GM12878 (cell line): ENCODE data around the gene SLC17A7. TPM values are rescaled to one million over a fixed set of nuclear protein-coding genes. Genes with fewer than 3 reads are reported as not detected.

Source experiments
- ATAC-seq: fragments of 200-7000 bp; cut with Tn5 transposase; 3 replicates; pipeline ENCODE4 v1.9.1; 2020; ENCODE audit warnings: mild to moderate bottlenecking, moderate library complexity
- BruUV-seq: library from RNA; stranded (reverse); fragments of 400-500 nt; replicated peaks from 2 replicates; lab custom pipeline; 2021; lab: Mats Ljungman, UMichigan
- CTCF ChIA-PET: fragments of 300-600 bp; sonication (Branson Sonifier 250); formaldehyde crosslinking; extraction: SDS; loops from one replicate; lab custom pipeline; 2021; ENCODE audit warnings: inconsistent platforms; lab: Yijun Ruan, JAX
- POLR2A ChIA-PET: fragments of 350-600 bp; formaldehyde crosslinking; extraction: SDS; loops from one replicate; lab custom pipeline; 2021; ENCODE audit warnings: inconsistent platforms; lab: Charles Lee
- RAD21 ChIA-PET: fragments of 300-600 bp; sonication (Branson Sonifier 250); formaldehyde crosslinking; loops from one replicate; lab custom pipeline; 2023; ENCODE audit warnings: antibody characterized with exemption; ENCODE audit not compliant: unreplicated experiment; lab: Charles Lee
- SMC1A ChIA-PET: fragments of 300-600 bp; sonication (Branson Sonifier 250); formaldehyde crosslinking; loops from one replicate; lab custom pipeline; 2023; ENCODE audit not compliant: unreplicated experiment, uncharacterized antibody; lab: Charles Lee
- DNase-seq: peaks from one replicate; pipeline ENCODE4 v3.0.0-alpha.2; 2011; ENCODE audit warnings: low read depth, low spot score
- FAIRE-seq: peaks from 3 replicates; lab custom pipeline; 2011; peaks lifted over from hg19 to GRCh38; lab: Jason Lieb, UNC
- H2AFZ ChIP-seq: 2 replicates; pipeline ENCODE4 v1.6.0; 2011; ENCODE audit warnings: low read depth, low read length, control low read depth; ENCODE audit not compliant: control insufficient read depth
- H3K27ac ChIP-seq: 2 replicates; pipeline ENCODE4 v1.5.1; 2011; ENCODE audit warnings: control low read depth; ENCODE audit not compliant: control insufficient read depth, insufficient read depth
- H3K27me3 ChIP-seq, 2 experiments: replicated peaks in 1 of 2; 2 replicates each; pipeline versions ENCODE4 v1.6.0 to v1.6.1; 2011; ENCODE audit warnings: low read length in 1 of 2; ENCODE audit not compliant: control insufficient read depth in 2 of 2, insufficient read depth in 2 of 2
- H3K36me3 ChIP-seq, 2 experiments: 2 replicates each; pipeline ENCODE4 v1.5.1; 2011; ENCODE audit warnings: low read length in 1 of 2; ENCODE audit not compliant: control insufficient read depth in 2 of 2, insufficient read depth in 2 of 2
- H3K4me1 ChIP-seq: 2 replicates; pipeline ENCODE4 v1.6.1; 2011; ENCODE audit warnings: mild to moderate bottlenecking, low read length, moderate library complexity, mixed read lengths; ENCODE audit not compliant: control insufficient read depth, insufficient read depth
- H3K4me2 ChIP-seq: 2 replicates; pipeline ENCODE4 v1.6.0; 2011; ENCODE audit warnings: control low read depth; ENCODE audit not compliant: control insufficient read depth, insufficient read depth
- H3K4me3 ChIP-seq: fragments of 200-600 bp; sonication (generic); 2 replicates; pipeline ENCODE4 v1.5.1; 2016
- H3K79me2 ChIP-seq: 2 replicates; pipeline ENCODE4 v1.6.0; 2011; ENCODE audit warnings: low read length; ENCODE audit not compliant: control insufficient read depth, insufficient read depth
- H3K9ac ChIP-seq: 2 replicates; pipeline ENCODE4 v1.8.0; 2011; ENCODE audit warnings: low read length, control low read depth, mixed read lengths; ENCODE audit not compliant: control insufficient read depth, insufficient read depth
- H3K9me3 ChIP-seq: replicated peaks from 3 replicates; pipeline ENCODE4 v1.5.1; 2011; ENCODE audit warnings: mild to moderate bottlenecking, low read length; ENCODE audit not compliant: control insufficient read depth, insufficient read depth
- H4K20me1 ChIP-seq: 2 replicates; pipeline ENCODE4 v1.6.0; 2011; ENCODE audit not compliant: control insufficient read depth, insufficient read depth
- FOXM1 ChIP-seq: IDR thresholded peaks from 2 replicates; pipeline ENCODE4 v1.6.1; 2012; ENCODE audit warnings: low read depth, mild to moderate bottlenecking, inconsistent platforms, low read length, moderate library complexity
- NRF1 ChIP-seq: conservative IDR thresholded peaks from 2 replicates; pipeline ENCODE4 v1.6.1; 2011; ENCODE audit warnings: mild to moderate bottlenecking, low read depth, low read length, improper control_type of control experiment
- SIN3A ChIP-seq: IDR thresholded peaks from 2 replicates; pipeline ENCODE4 v1.6.1; 2012; ENCODE audit warnings: low read depth, low read length, improper control_type of control experiment
- SUPT20H ChIP-seq: IDR thresholded peaks from 2 replicates; pipeline ENCODE4 v1.6.1; 2011; ENCODE audit warnings: low read depth, mild to moderate bottlenecking, low read length, moderate library complexity, borderline replicate concordance; ENCODE audit not compliant: control insufficient read depth
- TCF7 ChIP-seq: IDR thresholded peaks from 2 replicates; pipeline ENCODE4 v1.6.1; 2014; ENCODE audit warnings: antibody characterized with exemption, borderline replicate concordance
- WGBS: methylation state at CpG from one replicate; pipeline ENCODE4 v1.1.6; 2016; ENCODE audit warnings: low lambda C conversion rate; ENCODE audit not compliant: insufficient replicate concordance, insufficient coverage; ENCODE audit errors: missing lambda C conversion rate; 5-methylcytosine and 5-hydroxymethylcytosine counted together
- in situ Hi-C: fragments of 300-500 bp; cut with MboI; formaldehyde crosslinking; loops from 9 replicates; pipeline ENCODE4 v1.14.3; 2018; ENCODE audit warnings: mixed read lengths
- intact Hi-C: fragments of 100-400 bp; cut with micrococcal nuclease; formaldehyde crosslinking; loops from one replicate; pipeline ENCODE4 v1.14.2; 2022; ENCODE audit not compliant: unreplicated experiment
- polyA plus RNA-seq, 11 experiments: library from polyadenylated mRNA; depleted of rRNA in 4 of 11; unstranded in 6 of 11; stranded (reverse) in 5 of 11; fragments of >200 nt; fragmentation: Nextera tagmentation in 4 of 11; fragmentation: Illumina TruSeq in 1 of 11; extraction: Ambion mirVana in 4 of 11; extraction: Trizol in 1 of 11; gene quantifications; 1 replicate in 1 of 11; 2 replicates in 10 of 11; pipeline versions ENCODE4 v1.2.1 to v1.2.3, GENCODE V29; 2011 to 2016; ENCODE audit warnings: inconsistent platforms in 2 of 11, missing spikeins in 2 of 11, low read depth in 1 of 11
- total RNA-seq, 4 experiments: library from RNA; depleted of rRNA in 3 of 4; stranded (reverse); fragments of >200 nt in 3 of 4; fragmentation: Illumina TruSeq in 1 of 4; extraction: Trizol in 1 of 4; gene quantifications; 2 replicates each; pipeline versions ENCODE4 v1.2.1 to v1.2.3, GENCODE V29; 2013 to 2021
- TF ChIP-seq, protein P1 (sequence below): IDR thresholded peaks from 2 replicates; pipeline ENCODE4 v1.6.1; 2012; ENCODE audit warnings: low read depth, low read length, improper control_type of control experiment

Gene SLC17A7
- total and polyA plus RNA-seq, 10 of the 15 experiments (the other 5 are each of a cell fraction or from before 2014, with no cell fraction given), result 0.03 to 0.24 (median 0.06) TPM; not detected in 6

DNA sequence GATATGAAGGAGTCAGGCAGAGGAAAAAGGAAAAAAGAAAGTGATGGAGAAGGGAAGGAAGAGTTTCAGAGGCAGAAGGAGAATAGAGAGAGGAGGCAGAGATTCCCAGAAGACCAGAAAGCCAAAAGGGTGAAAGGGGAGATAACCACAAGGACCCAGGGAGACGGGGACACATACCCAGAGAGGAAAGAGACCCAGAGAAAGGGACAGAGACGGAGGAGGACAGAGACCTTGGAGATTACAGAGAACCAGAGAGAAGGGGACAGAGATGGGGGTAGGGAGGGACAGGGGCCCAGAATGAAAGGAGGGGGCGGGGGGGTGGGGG lies 19.5 kb downstream of the SLC17A7 start:
- peaks cover 23 to 46% of the 10 kb centered on the region in 2 experiments for H3K27me3 ChIP-seq
- no peak for ATAC-seq
- WGBS, result no CpG with 5 or more reads among the region's 3 CpGs
- H2AFZ ChIP-seq, result no peak overlapping the region
- ChIA-PET SMC1A (interaction anchor here (1.4 kb wide), 1 partner anchor 87 kb away, joined by 3 read pairs; the partner anchor contains the start of gene CD37), RAD21 (no interaction called here), CTCF (interaction anchor here (1.4 kb wide), 1 partner anchor 11 kb away, joined by 3 read pairs; no protein-coding TSS in a partner anchor), POLR2A (no interaction called here)
- H3K27ac ChIP-seq, result no peak overlapping the region
- H3K36me3 ChIP-seq, result no peaks in the 10 kb centered on the region
- no TSS peak for BruUV-seq
- DNase-seq, result no peak
- no peak overlapping the region for H3K9ac ChIP-seq
- TF ChIP-seq NRF1, result no peak
- TF ChIP-seq, protein P1, sequence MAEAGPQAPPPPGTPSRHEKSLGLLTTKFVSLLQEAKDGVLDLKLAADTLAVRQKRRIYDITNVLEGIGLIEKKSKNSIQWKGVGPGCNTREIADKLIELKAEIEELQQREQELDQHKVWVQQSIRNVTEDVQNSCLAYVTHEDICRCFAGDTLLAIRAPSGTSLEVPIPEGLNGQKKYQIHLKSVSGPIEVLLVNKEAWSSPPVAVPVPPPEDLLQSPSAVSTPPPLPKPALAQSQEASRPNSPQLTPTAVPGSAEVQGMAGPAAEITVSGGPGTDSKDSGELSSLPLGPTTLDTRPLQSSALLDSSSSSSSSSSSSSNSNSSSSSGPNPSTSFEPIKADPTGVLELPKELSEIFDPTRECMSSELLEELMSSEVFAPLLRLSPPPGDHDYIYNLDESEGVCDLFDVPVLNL, result no peak
- TF ChIP-seq SIN3A, result no peak
- no peak for TF ChIP-seq SUPT20H
- TF ChIP-seq TCF7, result no peak
- TF ChIP-seq FOXM1, result no peak
- H3K4me1 ChIP-seq, result peaks cover 4% of the 10 kb centered on the region; the same call in 1 of the 2 replicates
- intact Hi-C loops (no loop called here), in situ Hi-C loops (no loop called here)
- FAIRE-seq, result no peak
- H3K4me2 ChIP-seq, result no peak overlapping the region
- H3K4me3 ChIP-seq, result no peak overlapping the region
- no peaks in the 10 kb centered on the region for H4K20me1 ChIP-seq
- no peaks in the 10 kb centered on the region for H3K9me3 ChIP-seq
- H3K79me2 ChIP-seq, result no peaks in the 10 kb centered on the region
